NK-92 treated with Interleukin-12 subunit alpha and Interleukin-12 subunit beta, amount 100 ng/mL, for 24 hours (cell line): ENCODE measurements around the gene CRABP1.

Experiments used
- DNase-seq: peaks from one replicate; lab custom pipeline; 2025; lab: John Stamatoyannopoulos, UW

The CRABP1 gene

DNA sequence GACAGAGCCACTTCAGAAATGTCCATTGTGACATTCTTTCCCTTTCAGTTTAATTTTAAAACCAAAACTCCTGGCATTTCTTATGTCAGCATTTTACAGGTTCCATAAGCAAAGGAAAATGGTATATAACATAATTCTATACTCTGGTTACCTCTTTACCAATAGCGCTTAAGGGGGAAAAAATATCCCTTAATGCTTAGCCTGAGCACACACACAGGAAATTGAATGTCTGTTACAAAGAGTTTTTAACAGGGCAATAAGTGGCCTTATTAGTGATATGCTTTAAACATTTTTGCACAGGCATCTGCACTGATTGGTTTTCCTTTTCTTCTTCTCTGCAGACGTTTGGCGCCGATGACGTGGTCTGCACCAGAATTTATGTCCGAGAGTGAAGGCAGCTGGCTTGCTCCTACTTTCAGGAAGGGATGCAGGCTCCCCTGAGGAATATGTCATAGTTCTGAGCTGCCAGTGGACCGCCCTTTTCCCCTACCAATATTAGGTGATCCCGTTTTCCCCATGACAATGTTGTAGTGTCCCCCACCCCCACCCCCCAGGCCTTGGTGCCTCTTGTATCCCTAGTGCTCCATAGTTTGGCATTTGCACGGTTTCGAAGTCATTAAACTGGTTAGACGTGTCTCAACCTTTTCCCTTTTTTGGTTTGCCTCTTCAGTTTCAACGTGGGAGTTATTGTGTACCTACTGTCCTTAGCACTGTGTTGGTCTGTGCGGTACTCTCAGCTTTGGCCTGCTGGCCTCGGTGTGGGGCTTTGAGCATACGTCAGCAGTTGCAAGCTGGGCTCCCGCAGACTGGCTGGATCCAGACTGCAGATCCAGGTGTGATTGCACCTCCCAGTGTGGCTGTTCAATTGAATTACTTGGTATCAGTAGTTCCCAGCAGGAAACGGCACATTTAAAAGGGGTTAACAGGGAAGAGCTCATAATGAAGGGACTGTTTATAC is 7.7 kb downstream of the CRABP1 start:
- DNase-seq = no peak

GRCh38 chr15:78350058-78350457 is 9.9 kb downstream of the CRABP1 start:
- no peak for DNase-seq

DNA sequence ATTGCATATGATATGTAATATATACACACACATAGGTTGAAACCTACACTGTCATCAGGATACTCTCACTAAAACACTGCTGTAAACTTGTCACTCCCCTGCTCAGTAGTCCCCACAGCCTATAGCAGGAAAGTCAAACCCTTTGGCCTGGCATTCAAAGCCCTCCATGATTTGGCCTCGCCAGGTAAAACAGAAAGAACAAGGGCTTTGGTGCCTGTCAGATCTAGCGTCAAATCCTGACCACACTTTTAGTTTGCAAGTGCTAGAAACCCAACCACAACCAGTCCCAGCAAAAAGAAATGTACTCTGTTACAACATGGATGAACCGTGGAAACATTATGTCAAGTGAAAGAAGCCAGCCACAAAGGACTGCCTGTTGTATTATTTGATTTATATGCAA is 11.4 kb downstream of the CRABP1 start:
- no peak for DNase-seq

DNA sequence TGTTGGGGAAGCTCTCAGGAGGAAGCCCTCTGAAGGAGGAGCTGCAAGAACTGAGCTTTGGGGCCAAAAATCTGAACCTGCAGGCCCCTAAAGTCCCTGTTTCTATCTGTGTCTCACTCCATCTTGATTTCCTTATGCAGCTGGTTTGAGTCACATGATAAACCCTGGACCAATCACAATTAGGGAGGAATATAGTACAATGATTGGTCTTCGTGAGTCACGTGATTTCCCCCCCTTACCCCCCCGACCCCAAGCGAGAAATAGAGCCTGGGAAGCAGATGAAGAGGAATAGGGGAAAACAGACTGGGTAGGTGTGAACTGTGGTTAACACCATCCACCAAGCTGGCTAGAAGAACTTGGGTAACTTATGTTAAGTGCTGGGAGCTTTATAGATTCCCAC is 12.9 kb downstream of the CRABP1 start:
- peak; percentile 26 for DNase-seq

DNA sequence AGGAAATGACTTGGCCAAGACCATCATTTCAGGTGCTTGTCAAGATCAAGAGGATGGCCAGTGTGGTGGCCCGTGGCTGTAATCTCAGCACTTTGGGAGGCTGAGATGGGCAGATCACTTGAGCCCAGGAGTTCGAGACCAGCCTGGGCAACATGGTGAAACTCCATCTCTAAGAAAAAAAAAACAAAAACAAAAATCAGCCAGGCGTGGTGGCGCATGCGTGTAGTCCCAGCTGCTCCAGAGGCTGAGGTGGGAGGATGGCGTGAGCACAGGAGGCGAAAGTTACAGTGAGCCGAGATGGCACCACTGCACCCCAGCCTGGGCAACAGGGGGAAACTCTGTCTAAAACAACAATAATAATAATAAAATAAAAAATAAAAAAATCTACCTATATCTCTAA is 15.0 kb downstream of the CRABP1 start:
- DNase-seq = no peak

GRCh38 chr15:78358102-78358870 is 18.1 kb downstream of the CRABP1 start:
- DNase-seq = no peak

DNA sequence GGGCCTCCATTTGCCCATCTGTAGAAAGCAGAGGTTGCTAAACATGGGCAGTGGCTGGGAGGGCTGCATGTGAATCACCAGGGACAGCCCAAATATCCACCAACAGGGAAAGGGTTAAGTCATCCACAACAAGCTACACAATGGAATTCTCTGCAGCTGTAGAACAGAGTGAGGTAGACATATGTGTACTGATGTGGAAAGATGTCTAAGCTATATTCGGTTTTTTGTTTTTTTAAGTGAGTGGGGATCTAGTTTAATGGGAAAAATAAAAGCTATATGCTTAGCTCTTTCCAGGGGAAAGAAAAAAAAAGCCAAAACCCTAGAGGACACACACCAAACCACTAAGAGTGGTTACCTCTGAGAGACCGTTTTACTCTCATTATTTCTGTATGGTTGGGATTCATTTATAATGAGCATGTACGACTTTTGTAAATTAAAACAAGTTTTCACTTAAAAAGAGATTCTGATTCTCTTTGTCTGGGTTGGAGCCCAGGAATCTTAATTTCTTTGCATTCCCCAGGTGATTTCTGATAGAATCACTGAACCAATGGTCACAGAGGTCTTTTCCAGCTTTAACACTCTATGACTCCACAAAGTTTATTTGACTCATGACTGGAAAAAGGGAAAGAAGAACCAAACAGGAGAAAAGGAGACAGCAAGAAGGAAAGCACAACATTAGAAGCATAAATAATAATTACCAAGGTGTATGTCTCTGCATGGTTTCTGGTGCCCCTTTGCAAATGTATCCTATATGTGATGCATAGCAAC is 19.1 kb downstream of the CRABP1 start:
- no peak for DNase-seq

DNA sequence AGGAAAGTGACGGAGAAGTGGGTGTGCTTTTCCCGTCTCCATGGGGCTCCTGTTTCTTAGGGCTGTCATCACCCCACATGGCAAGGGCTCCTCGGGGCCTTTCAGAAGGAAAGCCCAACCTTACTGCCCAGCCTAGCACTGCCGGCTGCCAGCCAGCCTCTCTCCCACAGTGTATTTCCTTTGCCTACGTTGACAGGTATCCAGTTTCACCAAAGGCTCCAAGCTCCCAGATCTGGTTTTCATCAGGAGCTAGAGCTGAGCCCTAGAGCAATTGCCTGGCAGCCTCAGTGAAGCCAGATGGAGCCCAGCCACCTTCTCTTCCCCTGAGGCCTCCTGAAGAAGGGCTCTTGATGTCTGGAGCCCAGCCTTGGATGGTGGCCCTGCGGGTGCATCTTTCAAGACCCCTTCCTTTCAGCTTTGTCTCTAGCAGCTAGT is 20.2 kb downstream of the CRABP1 start:
- DNase-seq = no peak

DNA sequence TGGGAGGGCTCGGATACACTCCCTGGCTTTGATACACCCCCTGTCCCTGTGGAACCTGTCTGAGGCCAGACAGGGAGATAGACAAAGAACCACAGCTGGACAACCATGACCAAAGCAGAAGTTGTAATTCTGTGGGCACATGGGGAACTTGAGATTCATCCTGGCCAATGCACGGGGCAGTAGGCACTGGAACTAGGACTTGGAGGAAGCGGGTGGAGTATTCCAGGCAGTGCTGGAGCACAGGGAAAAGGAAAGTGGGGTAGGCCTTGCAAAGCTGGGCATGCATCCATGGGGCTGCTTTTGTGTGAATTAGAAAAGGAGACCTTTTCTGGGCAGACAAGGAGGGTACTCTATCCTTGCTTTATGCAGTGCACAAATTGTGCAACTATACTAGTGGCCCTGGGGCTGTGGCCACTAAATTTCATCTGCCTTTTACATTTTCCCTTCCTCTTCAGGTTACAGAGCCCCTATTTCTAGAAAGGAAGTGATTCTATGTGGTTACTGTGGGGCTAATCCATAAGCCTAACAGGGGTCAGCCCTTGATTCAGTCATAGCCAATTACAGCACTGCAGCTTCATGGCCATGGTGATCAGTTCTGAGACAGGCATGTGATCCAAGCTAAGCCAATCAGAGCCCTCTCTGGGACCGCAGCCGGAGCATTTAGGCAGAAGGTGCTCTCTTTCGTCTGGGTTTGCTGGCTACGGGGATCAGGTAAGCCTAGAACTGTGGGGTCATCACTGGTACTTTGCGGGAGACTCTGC is 21.0 kb downstream of the CRABP1 start:
- DNase-seq = no peak

DNA sequence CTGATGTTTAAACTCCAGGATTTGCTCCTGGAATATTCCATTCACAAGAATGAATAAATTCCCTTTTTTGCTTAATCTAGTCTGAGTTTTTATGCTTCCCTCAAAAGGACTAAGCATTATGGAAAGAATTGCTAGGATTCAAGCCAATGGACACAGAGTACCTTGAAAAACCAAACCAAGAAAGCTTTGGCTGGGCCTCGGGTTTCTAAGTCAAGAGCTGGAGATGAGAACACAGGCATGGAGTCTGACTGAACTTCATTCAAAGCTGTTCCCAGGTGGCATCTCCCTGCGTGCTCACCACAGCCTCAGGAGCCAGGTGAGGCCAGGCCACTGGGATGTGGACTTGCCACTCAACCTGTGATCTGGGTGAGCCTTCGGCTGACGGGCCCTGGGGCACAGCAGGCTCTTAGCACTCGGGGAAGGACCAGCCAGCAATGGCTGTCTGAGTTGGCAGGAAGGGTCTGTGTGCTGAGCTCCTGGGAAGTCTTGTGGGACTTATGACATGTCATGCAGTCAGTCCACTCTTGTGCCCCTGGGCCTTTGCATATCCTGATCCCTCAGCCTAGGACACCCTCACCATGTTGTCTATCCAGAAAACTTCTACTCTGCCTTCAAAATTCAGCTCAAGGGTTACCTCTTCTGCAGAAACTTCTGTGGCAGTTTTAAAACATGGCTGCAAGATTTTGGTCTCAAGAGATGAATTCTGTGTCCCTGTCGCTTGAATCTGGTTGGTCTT is 21.8 kb downstream of the CRABP1 start:
- DNase-seq = no peak

GRCh38 chr15:78362716-78363380 is 22.7 kb downstream of the CRABP1 start:
- DNase-seq = no peak

DNA sequence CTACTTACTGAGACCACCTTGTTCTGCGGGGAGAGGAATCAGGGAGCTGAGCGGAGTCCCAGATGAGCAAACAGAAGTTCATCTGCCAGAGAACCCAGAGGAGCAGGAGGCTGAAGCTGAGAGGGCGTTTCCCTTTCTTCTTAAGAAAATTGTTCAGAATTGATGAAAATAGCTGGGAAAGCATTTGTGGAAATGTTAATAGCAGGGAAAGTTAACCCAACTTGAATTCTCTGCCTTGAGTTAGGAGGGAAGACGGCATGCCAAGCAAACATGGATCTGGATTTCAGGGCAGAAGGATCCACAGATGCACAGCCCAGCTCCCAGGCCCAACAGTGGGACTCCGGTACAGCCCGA is 23.2 kb downstream of the CRABP1 start:
- no peak for DNase-seq

- DNase-seq = no peak
These were observed 24.1 kb downstream of the CRABP1 start for GRCh38 chr15:78364233-78364632.

DNA sequence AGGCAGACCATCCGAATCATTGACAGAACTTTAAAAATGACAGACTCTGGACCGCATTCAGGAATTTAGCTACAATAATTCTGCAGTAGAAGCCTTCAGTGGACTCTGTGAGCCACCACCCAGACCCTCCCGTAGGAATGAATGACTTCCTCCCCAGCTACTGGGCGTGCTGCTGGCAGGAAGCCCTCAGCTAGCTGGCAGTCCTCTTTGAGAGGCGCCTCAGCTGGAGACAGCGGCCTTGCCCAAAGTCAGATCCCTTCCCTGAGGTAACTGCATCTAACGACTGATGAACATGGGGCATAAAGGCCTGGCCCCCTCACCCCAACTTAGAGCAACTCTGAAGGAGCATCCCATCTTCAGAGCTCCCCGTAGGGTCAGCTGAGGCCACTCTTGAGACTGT is 25.8 kb downstream of the CRABP1 start:
- DNase-seq = no peak

GRCh38 chr15:78366342-78366741 is 26.2 kb downstream of the CRABP1 start:
- no peak for DNase-seq

DNA sequence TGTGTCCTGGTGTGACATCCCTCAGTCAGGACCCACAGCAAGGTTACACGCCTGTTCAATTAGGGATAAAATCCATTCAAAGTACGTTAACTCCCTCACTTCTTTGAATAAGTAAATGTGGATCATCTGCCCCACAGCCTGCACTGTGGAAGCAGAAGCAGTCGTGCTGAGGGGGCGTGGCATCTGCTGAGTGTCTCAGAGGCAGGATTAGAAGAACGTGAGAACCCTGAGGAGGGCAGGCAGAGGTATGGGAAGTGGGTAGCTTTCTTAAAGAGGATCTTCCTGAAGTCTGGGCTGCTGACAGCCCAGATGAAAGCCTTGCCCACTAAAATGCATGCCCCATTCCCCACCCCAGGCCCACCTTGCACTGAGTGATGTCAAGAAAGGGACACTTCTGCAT is 28.5 kb downstream of the CRABP1 start:
- no peak for DNase-seq

DNA sequence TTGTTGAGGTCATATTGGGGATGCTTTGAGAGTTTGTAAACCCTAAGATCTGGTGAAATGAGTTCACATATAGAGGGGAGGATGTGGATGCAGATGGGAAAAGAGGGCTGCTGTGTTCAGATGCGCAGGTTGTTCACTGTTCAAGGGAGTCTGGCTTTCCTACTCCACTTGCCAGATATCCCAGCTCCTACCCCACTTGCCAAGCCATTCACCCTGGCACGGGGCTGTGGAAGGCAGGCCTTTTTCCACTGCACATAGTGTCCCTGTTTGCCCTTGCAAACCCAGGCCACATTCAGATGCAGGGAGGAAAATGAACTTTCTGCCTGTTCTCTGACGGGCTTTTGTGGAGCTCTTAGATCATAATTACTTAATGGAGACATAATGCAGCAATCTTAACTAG is 29.0 kb downstream of the CRABP1 start:
- no peak for DNase-seq

DNA sequence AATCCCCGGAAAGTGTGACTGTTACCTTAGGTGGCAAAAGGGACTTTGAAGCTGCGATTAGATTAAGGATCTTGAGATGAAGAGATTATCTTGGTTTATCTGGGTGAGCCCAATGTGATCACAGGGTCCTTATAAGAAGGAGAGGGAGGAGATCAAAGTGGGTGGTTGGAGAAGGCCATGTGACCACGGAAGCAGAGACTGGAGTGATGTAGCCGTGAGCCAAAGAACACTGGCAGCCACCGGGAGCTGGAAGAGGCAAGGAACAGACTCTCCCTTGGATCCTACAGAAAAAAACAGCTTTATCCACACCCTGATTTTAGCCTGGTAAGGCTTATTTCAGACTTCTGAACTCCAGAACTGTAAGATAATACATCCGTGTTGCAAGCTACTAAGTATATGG is 29.9 kb downstream of the CRABP1 start:
- DNase-seq = no peak

DNA sequence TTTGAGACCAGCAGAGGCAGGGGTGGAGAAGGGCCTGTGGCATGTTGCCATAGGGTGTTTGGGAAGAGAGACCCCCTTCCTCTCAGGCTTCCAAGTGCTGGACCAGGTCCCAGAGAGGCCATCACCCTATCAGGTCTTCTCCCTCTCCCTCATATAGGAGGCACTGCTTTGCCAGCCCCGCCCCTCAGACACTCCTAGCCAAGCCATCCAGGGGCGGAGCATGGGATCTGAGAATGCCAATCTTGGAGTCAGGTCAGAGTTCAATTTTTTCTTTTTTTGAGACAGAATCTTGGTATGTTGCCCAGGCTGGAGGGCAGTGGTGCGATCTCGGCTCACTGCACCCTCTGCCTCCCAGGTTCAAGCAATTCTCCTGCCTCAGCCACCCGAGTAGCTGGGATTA is 32.7 kb downstream of the CRABP1 start:
- DNase-seq = no peak
